Mammary epithelial cell (primary cell): ENCODE data around the gene LCE1A.

Experiments used
- CTCF ChIP-seq, 2 donors: IDR thresholded peaks in 1 of 2; conservative IDR thresholded peaks in 1 of 2; 2 replicates each; pipeline ENCODE4 v1.5.1; 2011 to 2012; ENCODE audit warnings: inconsistent platforms in 2 of 2, low read length in 2 of 2, mild to moderate bottlenecking in 2 of 2, control low read depth in 1 of 2, low read depth in 1 of 2; ENCODE audit not compliant: insufficient read depth in 1 of 2; ENCODE audit errors: extremely low read depth in 1 of 2
- EZH2 ChIP-seq: IDR thresholded peaks from 2 replicates; pipeline ENCODE4 v1.6.1; 2012; ENCODE audit warnings: low read length, inconsistent platforms, borderline replicate concordance

GRCh38 chr1:152858062-152858461 is 30.8 kb downstream of the LCE1A start:
- TF ChIP-seq CTCF (conservative IDR thresholded peaks at IDR 0.05 in 1 of 2, IDR thresholded peaks at IDR 0.05 in 1 of 2; ENCODE audit: extremely low read depth in 1 of 2, insufficient read depth in 1 of 2, low read depth in 1 of 2, low read length in 2 of 2) (no peak), EZH2 (no peak)
